ENCODE data around the gene PPID.

GRCh38 chr4:158682066-158682465, 41.1 kb downstream of the PPID start:
- TF ChIP-seq CTCF (IDR thresholded peaks at IDR 0.05) (no peak), POLR2A (IDR thresholded peaks at IDR 0.05) (no peak)
